Superior temporal gyrus (tissue), 1 donor: ENCODE data around the gene SEPTIN14.
"Not testable (repeated sequence)": the region's sequence is repeated elsewhere in the genome, so short reads cannot be mapped to it uniquely, and the experiment has no call there.

ENCODE experiments used
- DNase-seq: peaks from one replicate; pipeline ENCODE4 v3.0.0-alpha.2; 2016; ENCODE audit errors: extremely low spot score

Gene SEPTIN14

GRCh38 chr7:55862652-55863051 lies at the start of gene SEPTIN14:
Gene SEPTIN14, minus strand, starts transcription at chr7:55862752. Its CDS starts 756 bp downstream, at chr7:55861996.
- DNase-seq = not testable (repeated sequence)

- no peak for DNase-seq
Measured at GRCh38 chr7:55903985-55904759, 41.6 kb upstream of the SEPTIN14 start.

GRCh38 chr7:55901059-55901458 lies 38.5 kb upstream of the SEPTIN14 start:
- not testable (repeated sequence) for DNase-seq

- no peak for DNase-seq
Measured at GRCh38 chr7:55898287-55898686, 35.7 kb upstream of the SEPTIN14 start.

- DNase-seq = no peak
Measured at GRCh38 chr7:55895021-55895420, 32.5 kb upstream of the SEPTIN14 start.

- DNase-seq = no peak
Measured at GRCh38 chr7:55893940-55894339, 31.4 kb upstream of the SEPTIN14 start.

GRCh38 chr7:55888378-55888777 lies 25.8 kb upstream of the SEPTIN14 start:
- DNase-seq = not testable (repeated sequence)

- peak; percentile 35 for DNase-seq
Measured at GRCh38 chr7:55887821-55888247, 25.3 kb upstream of the SEPTIN14 start.

- DNase-seq = no peak
Measured at GRCh38 chr7:55884321-55884720, 21.8 kb upstream of the SEPTIN14 start.

- DNase-seq = no peak
Measured at GRCh38 chr7:55878691-55879090, 16.1 kb upstream of the SEPTIN14 start.

GRCh38 chr7:55877308-55877707 lies 14.8 kb upstream of the SEPTIN14 start:
- no peak for DNase-seq

GRCh38 chr7:55873765-55874164 lies 11.2 kb upstream of the SEPTIN14 start:
- no peak for DNase-seq

GRCh38 chr7:55871932-55872485 lies 9.5 kb upstream of the SEPTIN14 start:
- DNase-seq = no peak

- not testable (repeated sequence) for DNase-seq
Measured at GRCh38 chr7:55868989-55869388, 6.4 kb upstream of the SEPTIN14 start.

- DNase-seq = not testable (repeated sequence)
Measured at GRCh38 chr7:55845164-55845563, 17.4 kb downstream of the SEPTIN14 start.

GRCh38 chr7:55838595-55838994 lies 24.0 kb downstream of the SEPTIN14 start:
- DNase-seq = no peak

GRCh38 chr7:55827577-55827976 lies 35.0 kb downstream of the SEPTIN14 start:
- no peak for DNase-seq

GRCh38 chr7:55818686-55819085 lies 43.9 kb downstream of the SEPTIN14 start:
- DNase-seq = no peak

- DNase-seq = not testable (repeated sequence)
Measured at GRCh38 chr7:55797260-55797659, 65.3 kb downstream of the SEPTIN14 start.

GRCh38 chr7:55794527-55794926 lies 68.0 kb downstream of the SEPTIN14 start:
- no peak for DNase-seq

GRCh38 chr7:55792048-55792447 lies 70.5 kb downstream of the SEPTIN14 start:
- no peak for DNase-seq

- no peak for DNase-seq
Measured at GRCh38 chr7:55787796-55788195, 74.8 kb downstream of the SEPTIN14 start.

- DNase-seq = no peak
Measured at GRCh38 chr7:55786901-55787300, 75.7 kb downstream of the SEPTIN14 start.
